HG03066 (cell line): ENCODE data around the gene TARBP2.

ENCODE experiments used
- ATAC-seq: cut with Tn5 transposase; IDR thresholded peaks from one replicate; pipeline ENCODE4 v1.9.1; 2021; ENCODE audit warnings: low read depth; ENCODE audit not compliant: unreplicated experiment

TARBP2 gene, protein sequence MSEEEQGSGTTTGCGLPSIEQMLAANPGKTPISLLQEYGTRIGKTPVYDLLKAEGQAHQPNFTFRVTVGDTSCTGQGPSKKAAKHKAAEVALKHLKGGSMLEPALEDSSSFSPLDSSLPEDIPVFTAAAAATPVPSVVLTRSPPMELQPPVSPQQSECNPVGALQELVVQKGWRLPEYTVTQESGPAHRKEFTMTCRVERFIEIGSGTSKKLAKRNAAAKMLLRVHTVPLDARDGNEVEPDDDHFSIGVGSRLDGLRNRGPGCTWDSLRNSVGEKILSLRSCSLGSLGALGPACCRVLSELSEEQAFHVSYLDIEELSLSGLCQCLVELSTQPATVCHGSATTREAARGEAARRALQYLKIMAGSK

DNA sequence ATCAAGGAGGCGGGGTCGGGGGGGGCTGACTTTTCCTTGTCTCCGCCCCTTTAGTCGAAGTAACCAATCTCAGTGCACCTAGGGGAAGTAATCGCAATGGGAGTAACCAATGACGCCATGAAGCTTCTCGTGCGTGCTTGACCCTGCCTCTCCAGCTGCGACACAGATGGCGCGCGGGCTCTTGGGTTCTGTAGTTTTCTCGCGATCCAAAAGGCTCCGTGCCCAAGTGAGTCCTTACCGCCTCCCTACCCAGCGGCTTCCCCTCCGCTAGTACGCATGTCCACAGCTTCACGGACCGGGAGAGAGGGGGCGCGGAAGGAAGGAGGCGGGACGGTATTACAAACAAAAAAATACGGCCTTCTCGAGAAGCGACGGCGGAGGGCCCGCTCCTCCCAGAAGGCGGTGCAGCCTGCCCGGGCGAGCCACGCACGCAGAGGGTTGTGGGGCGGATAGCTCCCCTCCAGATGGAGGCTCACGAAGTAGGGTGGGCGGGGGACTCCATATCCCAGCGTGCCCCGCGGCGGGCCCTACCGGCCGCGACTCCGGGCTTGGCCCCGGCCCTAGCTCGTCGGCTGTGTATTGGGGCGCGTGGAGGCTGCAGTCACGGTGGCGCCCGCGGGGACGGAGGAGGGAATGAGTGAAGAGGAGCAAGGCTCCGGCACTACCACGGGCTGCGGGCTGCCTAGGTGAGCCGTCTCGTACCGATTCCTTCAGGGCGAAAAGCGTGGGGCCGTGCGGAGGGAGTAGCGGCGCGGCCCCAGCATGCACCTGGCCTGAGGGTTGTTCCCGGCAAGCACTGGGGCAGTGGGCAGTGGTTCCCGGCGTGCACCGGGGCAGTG is at the start of gene TARBP2:
TARBP2 (plus strand) TSS at position 508 of the 839 bp plus-strand sequence; CDS start at position 634, 126 bp downstream.
- peak; percentile 82 for ATAC-seq

DNA sequence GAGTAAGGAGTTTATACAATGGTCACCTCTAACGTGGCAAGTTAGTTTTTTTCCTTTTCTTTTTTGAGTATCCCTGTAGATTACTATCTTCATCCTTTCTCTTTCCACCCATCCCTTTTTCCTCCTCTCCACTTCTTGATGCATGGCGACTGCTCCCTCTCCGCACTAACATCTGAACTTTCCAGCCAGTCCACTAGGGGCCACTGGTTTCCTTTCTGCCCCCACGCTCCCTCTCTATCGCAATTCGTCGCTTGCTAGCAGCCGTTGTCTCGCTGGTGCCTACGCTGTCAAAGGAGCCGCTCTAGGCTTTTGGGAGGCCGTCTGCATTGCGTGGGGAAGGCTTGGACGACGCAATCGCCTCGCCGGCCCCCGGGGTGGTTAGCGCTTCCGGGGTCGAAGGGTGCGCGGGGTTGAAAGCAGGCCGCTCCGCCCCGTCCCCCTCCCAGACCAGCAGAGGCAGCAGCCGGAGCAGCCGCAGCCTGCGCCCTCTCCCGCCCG is 49.4 kb upstream of the TARBP2 start, which contains the start of gene PCBP2:
PCBP2 (plus strand) TSS at position 442 of the 498 bp plus-strand sequence. CDS start 2,699 bp downstream, outside the sequence.
- ATAC-seq = peak; percentile 96

DNA sequence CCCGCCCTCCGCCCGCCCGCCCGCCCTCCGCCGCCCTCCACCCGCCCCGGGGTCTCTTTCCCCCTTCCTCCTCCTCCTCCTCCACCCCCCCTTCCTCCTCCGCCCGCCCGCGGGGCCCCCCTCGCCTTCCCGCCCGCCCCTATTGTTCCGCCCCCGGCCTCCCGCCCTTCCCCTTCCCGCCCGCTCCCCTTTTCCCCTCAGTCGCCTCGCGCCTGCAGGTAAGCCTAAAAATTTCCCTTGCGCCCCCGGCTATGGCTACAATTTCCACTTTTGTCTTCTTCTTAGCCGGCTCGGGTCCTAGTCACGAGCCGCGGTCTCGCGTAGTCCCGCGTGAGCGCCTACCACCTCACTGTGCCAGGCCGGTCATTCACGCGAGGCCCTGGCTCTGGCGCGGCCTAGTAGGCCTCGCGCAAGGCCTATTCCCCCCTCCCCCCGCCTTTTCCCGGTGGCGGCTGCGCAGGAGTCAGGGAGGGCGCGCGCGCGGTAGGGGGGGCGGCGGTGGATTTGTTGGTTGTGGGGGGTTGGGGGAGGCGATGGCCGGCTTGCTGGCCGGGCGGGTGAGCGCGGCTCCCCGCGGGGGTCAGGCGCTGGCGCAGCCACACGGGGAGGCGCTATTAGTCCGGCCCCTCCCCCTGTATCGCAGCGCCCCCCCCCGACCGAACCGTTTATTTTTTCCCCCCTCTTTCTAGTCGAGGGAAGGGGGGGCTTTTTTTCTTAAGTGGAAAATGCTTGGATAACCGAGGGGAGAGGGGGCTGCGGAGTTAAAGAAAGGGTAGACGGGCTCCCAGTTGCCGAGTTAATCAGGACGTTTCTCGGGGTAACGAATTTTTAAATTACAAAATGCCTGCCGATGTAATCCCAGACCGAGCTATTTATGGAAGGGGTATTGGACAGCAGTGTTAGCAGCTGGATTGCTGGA is 48.7 kb upstream of the TARBP2 start:
- no peak for ATAC-seq

DNA sequence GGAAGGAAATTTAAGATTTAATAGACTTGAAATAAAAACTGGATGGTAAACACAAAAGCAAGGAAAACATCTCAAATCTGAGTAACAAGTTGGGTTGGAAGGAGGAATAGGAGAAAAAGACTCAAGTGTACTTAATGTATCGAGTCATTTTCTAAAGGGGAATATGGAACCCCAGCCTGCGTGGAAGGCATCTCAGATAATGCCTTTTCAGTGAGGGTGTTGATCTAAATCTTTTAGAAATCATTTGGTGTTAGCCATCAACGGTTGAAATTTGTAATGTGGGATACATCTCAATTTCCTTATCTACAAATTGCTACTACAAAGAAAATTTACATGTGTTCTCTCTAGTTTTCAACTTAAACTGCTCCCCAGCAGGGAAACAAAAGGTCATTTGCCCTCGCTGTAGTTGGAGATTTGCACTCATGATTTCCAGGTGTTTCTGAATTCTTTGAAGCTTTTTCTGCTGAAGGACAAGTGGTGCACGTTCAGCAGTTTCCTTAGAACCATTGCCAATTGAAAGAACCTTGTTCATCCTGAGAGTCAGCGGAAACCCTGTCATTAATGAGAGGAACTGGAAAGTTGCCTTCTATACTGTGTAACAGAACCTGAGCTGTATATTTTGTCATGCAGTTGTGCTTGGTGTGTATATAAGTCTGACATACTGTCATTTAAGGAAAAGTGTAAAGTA is 47.0 kb upstream of the TARBP2 start:
- no peak for ATAC-seq

DNA sequence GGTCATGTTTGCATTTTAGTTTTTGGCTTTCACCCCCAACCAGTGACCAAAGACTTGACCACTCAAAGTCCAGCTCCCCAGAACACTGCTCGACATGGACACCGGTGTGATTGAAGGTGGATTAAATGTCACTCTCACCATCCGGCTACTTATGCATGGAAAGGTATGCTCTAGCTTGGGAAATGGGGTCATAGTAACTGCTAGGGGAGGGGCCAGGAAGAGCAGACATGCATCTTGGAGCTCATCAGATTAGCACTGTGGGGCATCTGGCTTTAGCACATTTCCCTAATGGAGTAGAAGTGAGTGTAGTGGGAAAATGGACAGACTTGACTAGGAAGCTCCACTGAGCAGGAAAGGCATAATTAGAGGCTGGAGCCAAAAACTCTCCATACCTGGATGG is 46.4 kb upstream of the TARBP2 start:
- no peak for ATAC-seq

- ATAC-seq = no peak
These were observed 44.3 kb upstream of the TARBP2 start for GRCh38 chr12:53456654-53457366.

- ATAC-seq = no peak
These were observed 42.0 kb upstream of the TARBP2 start for GRCh38 chr12:53459097-53459496.

- no peak for ATAC-seq
These were observed 40.0 kb upstream of the TARBP2 start for GRCh38 chr12:53461059-53461458.

DNA sequence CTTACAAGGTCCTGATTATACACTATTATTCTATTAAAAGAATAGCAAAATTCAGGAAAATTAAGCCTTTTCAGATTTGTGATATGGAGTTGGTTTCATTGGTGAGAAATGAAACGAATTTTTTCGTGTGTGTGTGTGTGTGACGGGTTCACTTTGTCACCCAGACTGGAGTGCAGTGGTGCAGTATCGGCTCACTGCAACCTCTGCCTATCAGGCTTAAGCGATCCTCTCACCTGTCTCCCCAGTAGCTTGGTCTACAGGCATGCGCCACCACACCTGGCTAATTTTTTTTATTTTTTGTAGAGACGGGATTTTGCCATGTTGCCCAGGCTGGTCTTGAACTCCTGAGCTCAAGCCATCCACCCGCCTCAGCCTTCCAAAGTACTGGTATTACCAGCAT is 39.5 kb upstream of the TARBP2 start:
- ATAC-seq = no peak

DNA sequence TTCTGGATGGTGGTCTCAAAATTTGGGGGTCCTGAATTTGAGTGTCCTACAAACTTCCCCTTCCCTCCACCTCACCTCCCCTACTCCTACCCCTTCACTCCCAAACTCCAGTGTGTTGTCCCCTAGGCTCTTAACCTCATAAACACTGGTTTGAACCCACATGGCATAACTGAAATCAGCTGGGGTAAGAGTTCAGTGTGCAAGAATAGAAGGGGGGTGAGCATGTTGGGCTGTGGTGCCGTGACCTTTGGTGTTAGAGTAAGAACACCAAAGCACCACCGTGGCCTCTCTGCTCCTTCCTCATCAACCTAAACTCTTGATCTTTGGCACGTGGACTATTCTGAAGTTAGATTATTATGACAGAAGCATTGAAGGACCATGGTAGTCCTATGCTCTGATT is 38.1 kb upstream of the TARBP2 start:
- ATAC-seq = no peak

- no peak for ATAC-seq
These were observed 37.1 kb upstream of the TARBP2 start for GRCh38 chr12:53463802-53464560.

DNA sequence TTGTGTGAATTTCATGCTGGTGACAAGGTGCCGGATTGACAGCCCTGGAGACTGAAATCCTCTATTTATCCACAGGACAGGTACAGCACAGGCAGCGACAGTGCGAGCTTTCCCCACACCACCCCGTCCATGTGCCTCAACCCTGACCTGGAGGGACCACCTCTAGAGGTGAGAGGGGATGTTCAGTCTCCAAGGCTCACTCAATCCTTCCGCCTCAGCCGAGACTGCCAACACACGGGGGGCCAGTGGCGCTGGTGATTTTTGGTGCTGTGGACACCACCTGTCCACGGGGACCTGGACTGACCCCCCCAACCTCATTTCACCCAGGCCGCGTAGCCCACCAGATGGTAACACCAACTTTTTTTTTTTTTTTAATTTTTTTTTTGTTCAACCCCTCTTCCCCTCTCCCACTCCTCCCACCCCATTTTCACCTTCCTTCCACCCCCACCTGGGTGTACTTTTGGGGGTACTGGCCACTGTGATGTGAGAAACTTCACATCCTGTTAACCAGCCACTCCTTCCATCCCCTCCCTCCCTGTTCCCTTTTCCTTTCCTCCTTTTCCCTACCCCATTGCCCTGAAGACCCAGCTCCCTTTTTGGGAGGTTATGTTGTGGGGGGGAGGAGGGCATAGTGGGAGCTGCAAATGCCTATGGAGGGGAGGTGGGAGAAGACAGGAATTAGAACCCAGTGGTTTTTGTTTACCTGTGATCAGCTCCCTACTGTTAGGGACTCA is 36.2 kb upstream of the TARBP2 start:
- ATAC-seq = no peak

GRCh38 chr12:53465679-53466078 is 35.4 kb upstream of the TARBP2 start:
- ATAC-seq = no peak

GRCh38 chr12:53466640-53467039 is 34.4 kb upstream of the TARBP2 start:
- no peak for ATAC-seq

- ATAC-seq = no peak
These were observed 34.0 kb upstream of the TARBP2 start for GRCh38 chr12:53467082-53467481.

DNA sequence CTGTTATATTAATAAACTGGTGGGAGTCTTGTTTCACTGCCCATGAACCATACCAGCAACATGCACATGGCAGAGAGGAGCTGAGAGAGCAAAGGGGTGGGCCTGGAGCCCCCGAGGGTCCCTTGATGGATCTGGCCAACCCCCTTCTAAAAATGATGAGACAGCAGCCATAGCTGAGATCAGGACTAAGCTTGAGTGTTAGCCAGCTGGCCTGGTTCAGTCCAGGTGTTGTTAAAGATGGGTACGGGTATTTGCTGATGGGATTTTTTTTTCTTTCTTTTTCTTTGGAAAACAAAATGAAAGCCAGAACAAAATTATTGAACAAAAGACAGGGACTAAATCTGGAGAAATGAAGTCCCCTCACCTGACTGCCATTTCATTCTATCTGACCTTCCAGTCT is 33.2 kb upstream of the TARBP2 start:
- ATAC-seq = no peak

DNA sequence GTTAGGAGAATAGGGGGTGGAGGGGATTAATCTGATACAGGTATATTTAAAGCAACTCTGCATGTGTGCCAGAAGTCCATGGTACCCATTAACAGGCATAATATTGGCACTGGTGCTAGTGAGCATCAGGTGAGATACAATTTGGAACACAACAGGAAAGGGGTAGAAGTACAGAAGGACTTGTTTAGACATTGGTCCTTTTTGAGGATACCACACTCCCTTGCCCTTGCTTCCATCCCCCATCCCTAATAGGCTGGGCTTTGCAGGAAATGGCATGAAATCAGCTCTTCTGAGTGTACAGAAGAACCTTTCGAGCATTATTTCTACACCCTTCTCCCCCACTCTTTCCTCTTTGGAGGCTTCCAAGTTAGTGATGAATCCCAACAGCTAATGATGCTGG is 32.8 kb upstream of the TARBP2 start:
- ATAC-seq = no peak

- ATAC-seq = no peak
These were observed 29.0 kb upstream of the TARBP2 start for GRCh38 chr12:53472056-53472582.
